GM18517 (cell line): Measurements from ENCODE around the gene ZC2HC1C.
A peak's percentile ranks its signal among the peaks of the same experiment; 100 is the strongest.

Source experiments
- ATAC-seq: cut with Tn5 transposase; IDR thresholded peaks from one replicate; pipeline ENCODE4 v1.9.1; 2021; ENCODE audit warnings: mild to moderate bottlenecking, moderate library complexity; ENCODE audit not compliant: unreplicated experiment

Gene ZC2HC1C

GRCh38 chr14:75069121-75069810, at the start of gene ZC2HC1C:
ZC2HC1C (plus strand) TSS chr14:75069641; CDS start chr14:75070574, 933 bp downstream.
- peak; percentile 68 for ATAC-seq

GRCh38 chr14:75022655-75023054, 46.8 kb upstream of the ZC2HC1C start:
- ATAC-seq = no peak

- ATAC-seq = no peak
Measured at GRCh38 chr14:75023108-75023507, 46.3 kb upstream of the ZC2HC1C start.

- ATAC-seq = no peak
Measured at GRCh38 chr14:75025082-75025481, 44.4 kb upstream of the ZC2HC1C start.

GRCh38 chr14:75025876-75026275, 43.6 kb upstream of the ZC2HC1C start:
- ATAC-seq = no peak

- ATAC-seq = no peak
Measured at GRCh38 chr14:75030147-75030546, 39.3 kb upstream of the ZC2HC1C start.

- ATAC-seq = no peak
Measured at GRCh38 chr14:75032939-75033338, 36.5 kb upstream of the ZC2HC1C start.

- ATAC-seq = no peak
Measured at GRCh38 chr14:75040507-75040906, 28.9 kb upstream of the ZC2HC1C start.

GRCh38 chr14:75040959-75041358, 28.5 kb upstream of the ZC2HC1C start:
- no peak for ATAC-seq

- ATAC-seq = no peak
Measured at GRCh38 chr14:75041613-75042012, 27.8 kb upstream of the ZC2HC1C start.

GRCh38 chr14:75042035-75042434, 27.4 kb upstream of the ZC2HC1C start:
- no peak for ATAC-seq

- no peak for ATAC-seq
Measured at GRCh38 chr14:75044322-75044721, 25.1 kb upstream of the ZC2HC1C start.

- no peak for ATAC-seq
Measured at GRCh38 chr14:75044752-75045151, 24.7 kb upstream of the ZC2HC1C start.

GRCh38 chr14:75046275-75046674, 23.2 kb upstream of the ZC2HC1C start:
- ATAC-seq = no peak

- ATAC-seq = no peak
Measured at GRCh38 chr14:75046899-75047298, 22.5 kb upstream of the ZC2HC1C start.

GRCh38 chr14:75047506-75047905, 21.9 kb upstream of the ZC2HC1C start:
- no peak for ATAC-seq

- ATAC-seq = no peak
Measured at GRCh38 chr14:75048101-75048500, 21.3 kb upstream of the ZC2HC1C start.

GRCh38 chr14:75049136-75049535, 20.3 kb upstream of the ZC2HC1C start:
- ATAC-seq = no peak

GRCh38 chr14:75049731-75050201, 19.7 kb upstream of the ZC2HC1C start:
- ATAC-seq = no peak

- ATAC-seq = peak; percentile 57
Measured at GRCh38 chr14:75050852-75051555, 18.4 kb upstream of the ZC2HC1C start, which contains the start of gene MLH3. MLH3 (minus strand) TSS chr14:75051467; CDS start chr14:75049655, 1,812 bp downstream.

- ATAC-seq = no peak
Measured at GRCh38 chr14:75051556-75051899, 17.9 kb upstream of the ZC2HC1C start.
